ENCODE measurements around the gene FHOD3. TPM values are rescaled to one million over a fixed set of nuclear protein-coding genes. Genes with fewer than 3 reads are reported as not detected.

The FHOD3 gene
- total RNA-seq, 1 experiment from 2014 or later = 22.7 TPM

DNA sequence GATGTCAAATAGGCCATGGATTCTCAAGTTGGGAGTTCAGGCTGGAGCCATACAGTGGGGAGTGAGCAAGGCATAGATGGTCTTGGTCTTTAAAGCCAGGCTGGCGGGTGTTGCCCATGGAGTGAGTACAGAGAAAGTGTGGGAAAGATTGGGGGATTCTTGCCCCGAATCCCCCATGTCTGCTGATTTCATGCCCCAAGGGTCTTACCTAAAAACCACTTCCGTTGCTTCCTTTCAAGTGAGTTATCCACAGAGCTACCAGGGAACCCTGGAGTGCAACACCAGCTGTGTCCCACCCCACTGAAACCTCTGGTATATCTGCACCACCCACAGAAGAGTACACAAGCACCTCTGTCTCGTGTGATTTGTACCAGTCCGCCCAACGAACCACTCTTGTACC lies 31.4 kb downstream of the FHOD3 start:
- POLR2A ChIA-PET = no interaction called here
- no peak for ATAC-seq

DNA sequence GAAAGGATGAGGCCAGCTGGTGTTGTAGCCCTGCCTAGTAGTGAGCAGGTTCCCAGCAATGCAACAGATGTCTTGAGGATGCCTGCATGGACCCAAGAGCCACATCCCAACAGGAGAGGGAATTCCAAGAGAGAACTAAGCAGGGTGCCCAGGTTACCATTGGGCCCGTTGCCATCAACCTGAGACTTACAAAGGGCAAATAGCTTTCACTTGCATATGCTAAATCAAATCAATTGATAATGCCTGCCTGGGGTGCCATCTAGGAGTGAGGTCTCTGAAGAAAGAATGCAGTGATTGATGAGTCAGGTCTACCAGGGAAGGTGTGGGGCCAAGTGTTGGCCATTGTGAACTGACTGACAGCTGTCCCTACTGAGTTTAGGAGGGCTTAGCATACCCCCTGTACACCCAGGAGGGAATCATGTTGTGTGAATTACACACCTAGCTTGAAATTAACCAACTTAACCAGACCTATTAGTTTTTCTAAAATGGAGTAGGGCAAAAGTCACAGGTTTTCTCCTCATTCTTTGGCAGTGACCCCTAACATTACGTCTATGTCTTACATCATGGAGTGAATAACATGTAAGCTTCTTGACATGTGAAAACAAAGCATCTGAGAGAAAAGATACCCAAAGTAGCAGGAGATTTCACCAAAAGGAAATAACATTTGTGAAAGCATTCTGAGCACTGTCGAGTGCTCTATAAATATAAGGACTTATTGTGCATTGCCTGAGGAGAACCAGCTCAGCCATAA lies 32.3 kb downstream of the FHOD3 start:
- no peak for DNase-seq (ENCODE audit: low read depth, low spot score)
- ATAC-seq = no peak
- intact Hi-C loops (cut with micrococcal nuclease; ENCODE audit: unreplicated experiment) = no loop called here
- POLR2A ChIA-PET = no interaction called here
- TF ChIP-seq, protein P1, sequence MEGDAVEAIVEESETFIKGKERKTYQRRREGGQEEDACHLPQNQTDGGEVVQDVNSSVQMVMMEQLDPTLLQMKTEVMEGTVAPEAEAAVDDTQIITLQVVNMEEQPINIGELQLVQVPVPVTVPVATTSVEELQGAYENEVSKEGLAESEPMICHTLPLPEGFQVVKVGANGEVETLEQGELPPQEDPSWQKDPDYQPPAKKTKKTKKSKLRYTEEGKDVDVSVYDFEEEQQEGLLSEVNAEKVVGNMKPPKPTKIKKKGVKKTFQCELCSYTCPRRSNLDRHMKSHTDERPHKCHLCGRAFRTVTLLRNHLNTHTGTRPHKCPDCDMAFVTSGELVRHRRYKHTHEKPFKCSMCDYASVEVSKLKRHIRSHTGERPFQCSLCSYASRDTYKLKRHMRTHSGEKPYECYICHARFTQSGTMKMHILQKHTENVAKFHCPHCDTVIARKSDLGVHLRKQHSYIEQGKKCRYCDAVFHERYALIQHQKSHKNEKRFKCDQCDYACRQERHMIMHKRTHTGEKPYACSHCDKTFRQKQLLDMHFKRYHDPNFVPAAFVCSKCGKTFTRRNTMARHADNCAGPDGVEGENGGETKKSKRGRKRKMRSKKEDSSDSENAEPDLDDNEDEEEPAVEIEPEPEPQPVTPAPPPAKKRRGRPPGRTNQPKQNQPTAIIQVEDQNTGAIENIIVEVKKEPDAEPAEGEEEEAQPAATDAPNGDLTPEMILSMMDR (IDR thresholded peaks at IDR 0.05) = no peak
- TF ChIP-seq POLR2AphosphoS5 (IDR thresholded peaks at IDR 0.05; ENCODE audit: low read depth, low read length) (no peak), TCF7L2 (IDR thresholded peaks at IDR 0.05; ENCODE audit: low read depth, low read length) (no peak), SIN3A (IDR thresholded peaks at IDR 0.05; ENCODE audit: borderline replicate concordance, insufficient read depth, low read depth, low read length) (no peak)
- TF ChIP-seq, protein P2, sequence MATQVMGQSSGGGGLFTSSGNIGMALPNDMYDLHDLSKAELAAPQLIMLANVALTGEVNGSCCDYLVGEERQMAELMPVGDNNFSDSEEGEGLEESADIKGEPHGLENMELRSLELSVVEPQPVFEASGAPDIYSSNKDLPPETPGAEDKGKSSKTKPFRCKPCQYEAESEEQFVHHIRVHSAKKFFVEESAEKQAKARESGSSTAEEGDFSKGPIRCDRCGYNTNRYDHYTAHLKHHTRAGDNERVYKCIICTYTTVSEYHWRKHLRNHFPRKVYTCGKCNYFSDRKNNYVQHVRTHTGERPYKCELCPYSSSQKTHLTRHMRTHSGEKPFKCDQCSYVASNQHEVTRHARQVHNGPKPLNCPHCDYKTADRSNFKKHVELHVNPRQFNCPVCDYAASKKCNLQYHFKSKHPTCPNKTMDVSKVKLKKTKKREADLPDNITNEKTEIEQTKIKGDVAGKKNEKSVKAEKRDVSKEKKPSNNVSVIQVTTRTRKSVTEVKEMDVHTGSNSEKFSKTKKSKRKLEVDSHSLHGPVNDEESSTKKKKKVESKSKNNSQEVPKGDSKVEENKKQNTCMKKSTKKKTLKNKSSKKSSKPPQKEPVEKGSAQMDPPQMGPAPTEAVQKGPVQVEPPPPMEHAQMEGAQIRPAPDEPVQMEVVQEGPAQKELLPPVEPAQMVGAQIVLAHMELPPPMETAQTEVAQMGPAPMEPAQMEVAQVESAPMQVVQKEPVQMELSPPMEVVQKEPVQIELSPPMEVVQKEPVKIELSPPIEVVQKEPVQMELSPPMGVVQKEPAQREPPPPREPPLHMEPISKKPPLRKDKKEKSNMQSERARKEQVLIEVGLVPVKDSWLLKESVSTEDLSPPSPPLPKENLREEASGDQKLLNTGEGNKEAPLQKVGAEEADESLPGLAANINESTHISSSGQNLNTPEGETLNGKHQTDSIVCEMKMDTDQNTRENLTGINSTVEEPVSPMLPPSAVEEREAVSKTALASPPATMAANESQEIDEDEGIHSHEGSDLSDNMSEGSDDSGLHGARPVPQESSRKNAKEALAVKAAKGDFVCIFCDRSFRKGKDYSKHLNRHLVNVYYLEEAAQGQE (IDR thresholded peaks at IDR 0.05; ENCODE audit: insufficient read depth in 1 of 2, low read depth in 2 of 2, low read length in 1 of 2) = no peak
- in situ Hi-C loops (cut with HindIII; ENCODE audit: low pct_unique_long_range_greater_than_20kb, low sequenced_read_pairs) = no loop called here
- H3K36me3 ChIP-seq (ENCODE audit: control insufficient read depth, insufficient read depth, low read length) = no peaks in the 10 kb centered on the region
- H3K4me3 ChIP-seq (ENCODE audit: low read depth in 2 of 2, low read length in 2 of 2) = no peak overlapping the region
- no peaks in the 10 kb centered on the region for H3K4me1 ChIP-seq (ENCODE audit: control insufficient read depth, insufficient read depth, low read length)
- no peaks in the 10 kb centered on the region for H3K9me3 ChIP-seq (ENCODE audit: control insufficient read depth, insufficient read depth, low read depth, low read length)
- CTCF ChIA-PET = no interaction called here
- BruUV-seq (replicated peaks) = no TSS peak
- no peaks in the 10 kb centered on the region for H3K27me3 ChIP-seq (ENCODE audit: control insufficient read depth, insufficient read depth, low read length)
- no peak overlapping the region for H3K27ac ChIP-seq (ENCODE audit: low read length)

More for the DNA sequence above, 31.4 kb downstream of the FHOD3 start:
- no peak overlapping the region for H3K4me3 ChIP-seq (ENCODE audit: low read depth in 2 of 2, low read length in 2 of 2)
- CTCF ChIA-PET = no interaction called here
- TF ChIP-seq POLR2AphosphoS5 (IDR thresholded peaks at IDR 0.05; ENCODE audit: low read depth, low read length) (no peak), TCF7L2 (IDR thresholded peaks at IDR 0.05; ENCODE audit: low read depth, low read length) (no peak), SIN3A (IDR thresholded peaks at IDR 0.05; ENCODE audit: borderline replicate concordance, insufficient read depth, low read depth, low read length) (no peak)
- TF ChIP-seq, protein P2 (IDR thresholded peaks at IDR 0.05; ENCODE audit: insufficient read depth in 1 of 2, low read depth in 2 of 2, low read length in 1 of 2) = no peak
- TF ChIP-seq, protein P1 (IDR thresholded peaks at IDR 0.05) = no peak
- DNase-seq (ENCODE audit: low read depth, low spot score) = no peak
- intact Hi-C loops (cut with micrococcal nuclease; ENCODE audit: unreplicated experiment) = no loop called here
- H3K9me3 ChIP-seq (ENCODE audit: control insufficient read depth, insufficient read depth, low read depth, low read length) = no peaks in the 10 kb centered on the region
- in situ Hi-C loops (cut with HindIII; ENCODE audit: low pct_unique_long_range_greater_than_20kb, low sequenced_read_pairs) = no loop called here
- H3K27ac ChIP-seq (ENCODE audit: low read length) = no peak overlapping the region
- no peaks in the 10 kb centered on the region for H3K27me3 ChIP-seq (ENCODE audit: control insufficient read depth, insufficient read depth, low read length)
- no peaks in the 10 kb centered on the region for H3K36me3 ChIP-seq (ENCODE audit: control insufficient read depth, insufficient read depth, low read length)
- H3K4me1 ChIP-seq (ENCODE audit: control insufficient read depth, insufficient read depth, low read length) = no peaks in the 10 kb centered on the region
- BruUV-seq (replicated peaks) = no TSS peak

All from Panc1 (cell line).